Stimulated activated CD8-positive, alpha-beta memory T cell treated with anti-CD3 and anti-CD28 coated beads, Interleukin-12 subunit alpha, Interleukin-12 subunit beta, amount 100 ng/mL, for 24 hours (primary cell): ENCODE results near the gene KCNK3.

Source experiments
- DNase-seq: peaks from one replicate; pipeline ENCODE4 v3.0.0-alpha.2; 2020; ENCODE audit errors: extremely low read depth

KCNK3 gene

GRCh38 chr2:26666671-26667070 is 25.9 kb upstream of the KCNK3 start:
- DNase-seq = no peak

DNA sequence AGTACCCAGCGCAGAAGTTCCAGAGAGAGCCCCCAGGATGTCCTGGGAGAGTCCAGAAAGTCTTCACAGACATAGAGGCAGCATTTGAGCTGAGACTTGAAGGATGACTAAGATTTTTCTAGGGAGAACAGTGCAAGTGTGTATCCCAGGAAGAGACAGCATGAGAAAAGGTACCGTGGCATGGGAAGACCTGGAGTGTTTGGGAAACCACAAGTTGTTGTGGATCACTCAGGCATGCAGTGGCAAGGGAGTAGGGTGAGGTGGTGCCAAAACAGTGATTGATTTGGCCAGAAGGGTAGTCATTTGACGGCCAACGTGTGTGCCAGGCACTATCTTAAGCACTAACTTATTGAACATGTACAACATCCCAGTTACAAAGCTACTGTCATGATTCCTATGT is 24.5 kb upstream of the KCNK3 start:
- no peak for DNase-seq

DNA sequence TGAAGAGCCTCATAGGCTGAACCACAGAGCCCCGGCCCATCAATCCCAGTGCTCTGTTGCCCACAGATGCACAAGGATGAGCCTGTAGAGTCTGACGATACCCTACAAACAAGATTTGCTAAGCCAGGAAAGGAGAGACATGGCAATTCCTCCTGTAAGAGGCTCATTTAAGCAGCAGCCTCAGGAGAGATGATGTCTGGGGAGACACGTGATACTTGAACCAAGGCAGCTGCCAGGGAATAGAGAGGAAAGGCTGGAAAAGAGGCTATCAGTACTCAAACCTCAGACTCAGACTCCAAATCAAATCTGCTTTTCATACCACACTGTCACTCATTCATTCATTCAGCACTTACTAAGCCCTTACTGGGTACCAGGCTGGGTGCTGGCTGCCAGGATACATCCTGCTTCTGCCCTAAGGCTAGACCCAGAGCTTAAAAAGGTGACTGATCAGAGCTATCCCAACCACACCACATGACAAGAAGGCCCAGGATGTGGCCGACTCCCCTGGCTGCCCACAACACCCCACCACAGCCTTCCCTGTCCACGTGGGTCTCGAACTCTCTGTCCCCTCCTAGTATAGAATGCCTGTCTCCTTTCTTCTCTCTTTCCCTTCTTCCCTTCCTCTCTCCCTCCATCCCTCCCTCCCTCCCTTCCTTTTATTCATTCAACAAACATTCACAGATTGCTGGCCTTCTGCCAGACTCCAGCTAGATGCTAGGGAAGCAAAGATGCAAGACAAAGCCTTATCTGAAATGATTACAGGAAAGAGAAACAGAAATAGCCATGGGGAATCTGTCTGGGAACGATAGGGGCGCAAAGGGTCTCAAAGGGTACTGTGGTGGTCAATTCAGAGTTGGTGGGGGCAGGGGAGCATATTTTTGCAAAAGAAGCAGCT is 23.4 kb upstream of the KCNK3 start:
- DNase-seq = no peak

- DNase-seq = no peak
Measured at GRCh38 chr2:26670171-26670570, 22.4 kb upstream of the KCNK3 start.

DNA sequence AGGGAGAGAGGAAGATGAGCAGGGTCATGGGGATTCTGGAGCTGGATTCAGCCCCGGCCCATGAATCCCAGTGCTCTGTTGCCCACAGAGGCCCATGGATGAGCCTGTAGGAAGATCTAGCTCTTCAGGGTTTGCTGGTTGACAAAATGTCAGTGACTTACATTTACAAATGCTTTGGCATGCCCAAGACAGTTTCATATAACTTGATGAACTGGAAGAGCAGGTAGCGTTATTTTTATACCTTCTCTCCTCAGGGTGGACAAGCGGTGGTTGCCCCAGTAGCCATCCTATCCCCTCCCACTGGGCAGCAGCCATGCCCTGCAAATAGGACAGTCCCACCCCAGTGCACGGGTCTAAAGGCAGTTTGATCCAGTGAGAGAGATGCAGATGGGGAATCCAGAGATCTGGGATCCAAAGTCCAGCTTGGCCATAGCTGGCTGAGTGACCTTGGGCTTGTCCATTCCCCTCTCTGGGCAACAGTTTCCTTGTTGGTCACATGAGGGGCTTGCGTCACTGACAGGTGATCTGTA is 21.5 kb upstream of the KCNK3 start:
- DNase-seq = no peak

DNA sequence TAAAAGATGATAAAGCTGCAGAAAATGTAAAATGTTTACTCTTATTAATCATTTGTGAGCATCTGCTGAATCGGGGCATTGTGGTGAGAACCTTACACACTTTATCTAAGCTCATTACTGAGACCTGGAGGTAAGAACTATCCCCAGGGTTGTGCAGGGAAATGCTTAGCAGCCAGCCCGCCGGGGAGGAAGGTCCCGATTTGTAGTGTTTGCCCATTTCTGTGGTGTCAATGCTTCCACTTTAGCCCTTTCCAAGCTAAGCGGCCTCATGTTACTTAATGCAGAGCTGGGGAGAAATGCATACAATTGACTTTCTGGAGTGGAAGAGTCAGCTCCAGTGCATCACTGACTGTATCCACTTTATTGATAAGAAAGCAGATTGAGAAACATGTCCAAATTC is 20.8 kb upstream of the KCNK3 start:
- DNase-seq = no peak

GRCh38 chr2:26672112-26672817 is 20.3 kb upstream of the KCNK3 start:
- no peak for DNase-seq

DNA sequence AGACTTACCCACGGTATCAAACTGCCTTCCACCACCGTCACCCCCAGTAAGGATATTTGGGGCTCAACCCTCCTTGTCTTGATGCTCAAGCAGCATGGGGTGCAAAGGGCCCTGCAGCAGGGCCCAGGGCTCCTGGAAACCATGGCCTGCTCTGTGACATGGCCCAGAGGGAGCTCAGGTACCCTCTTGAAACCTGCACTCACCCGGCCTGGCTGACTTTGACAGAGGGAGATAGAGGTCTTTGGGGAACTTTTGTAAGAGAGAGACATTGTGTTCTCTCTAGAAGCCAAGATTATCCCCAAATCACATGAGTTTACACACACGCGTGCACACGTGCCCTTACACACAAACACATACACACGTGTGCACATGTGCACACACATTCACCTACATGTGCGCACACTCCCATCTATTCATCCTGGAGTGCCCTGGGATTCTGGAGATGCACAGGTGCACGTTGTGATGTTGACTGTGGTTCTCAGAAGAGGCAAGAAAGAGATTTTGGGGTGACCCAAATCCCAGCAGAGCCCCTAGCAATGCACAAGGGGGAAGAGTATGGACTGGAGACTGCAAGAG is 19.6 kb upstream of the KCNK3 start:
- no peak for DNase-seq

- DNase-seq = no peak
Measured at GRCh38 chr2:26674002-26674751, 18.3 kb upstream of the KCNK3 start.

- no peak for DNase-seq
Measured at GRCh38 chr2:26674771-26675170, 17.8 kb upstream of the KCNK3 start.

- DNase-seq = no peak
Measured at GRCh38 chr2:26675651-26676255, 16.8 kb upstream of the KCNK3 start.

DNA sequence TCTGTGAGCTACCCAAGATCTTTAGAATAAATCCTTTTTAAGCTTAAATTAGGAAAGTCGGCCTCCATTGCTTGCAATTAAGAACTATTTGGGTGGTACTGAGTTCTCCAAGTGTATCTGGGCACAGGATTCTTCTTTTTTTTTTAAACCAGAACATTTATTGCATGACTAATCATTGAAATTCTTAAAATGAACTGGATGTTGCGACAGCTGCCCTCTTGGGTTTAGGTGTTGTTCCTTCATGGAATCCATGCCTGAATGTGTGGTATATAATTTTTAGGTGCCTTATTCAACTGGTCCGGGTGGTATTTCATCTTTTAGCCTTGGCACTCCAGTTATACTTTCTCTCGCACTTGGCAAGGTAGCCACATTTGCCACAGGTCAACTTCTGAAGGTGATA is 14.5 kb upstream of the KCNK3 start:
- no peak for DNase-seq

DNA sequence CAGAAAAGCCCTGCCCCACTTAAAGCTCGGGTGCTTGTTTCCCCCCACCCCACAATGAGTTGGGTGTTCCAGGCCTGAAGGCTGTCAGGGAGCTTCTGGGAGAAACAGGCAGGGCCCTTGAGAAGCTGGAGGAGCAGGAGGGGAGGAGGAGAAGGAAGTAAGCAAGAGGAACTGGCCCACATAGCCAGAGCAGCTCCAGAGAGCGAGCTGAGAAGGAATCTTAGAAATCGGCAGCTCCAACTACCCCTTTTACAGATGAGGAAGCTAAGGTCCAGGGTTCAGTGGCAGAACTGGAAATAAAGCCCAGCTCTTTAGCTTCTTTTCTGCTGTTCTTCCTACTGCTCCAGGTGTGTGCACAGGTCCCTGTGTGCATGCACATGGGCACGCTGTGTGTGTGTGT is 12.7 kb upstream of the KCNK3 start:
- DNase-seq = no peak

DNA sequence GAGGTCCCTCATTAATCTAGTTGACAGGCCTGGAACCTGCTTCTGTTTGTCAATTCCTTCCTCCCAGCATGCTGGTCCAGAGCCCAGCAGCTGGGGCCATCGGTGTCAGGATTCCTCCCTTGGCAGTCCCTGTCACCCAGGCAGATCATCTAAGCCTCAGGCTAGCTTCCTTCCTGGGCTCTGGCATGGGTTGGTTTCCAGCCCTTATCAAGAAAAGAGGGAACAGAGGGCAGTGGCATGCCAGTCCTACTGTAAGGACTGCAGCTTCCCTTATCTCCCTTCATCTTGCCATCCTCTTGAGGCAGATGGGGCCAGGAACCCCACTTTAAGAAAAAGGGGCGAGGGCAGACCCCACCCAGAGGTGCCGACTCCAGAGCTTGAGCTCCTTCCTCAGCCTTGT is 10.9 kb upstream of the KCNK3 start:
- no peak for DNase-seq

- no peak for DNase-seq
Measured at GRCh38 chr2:26682155-26682554, 10.4 kb upstream of the KCNK3 start.

DNA sequence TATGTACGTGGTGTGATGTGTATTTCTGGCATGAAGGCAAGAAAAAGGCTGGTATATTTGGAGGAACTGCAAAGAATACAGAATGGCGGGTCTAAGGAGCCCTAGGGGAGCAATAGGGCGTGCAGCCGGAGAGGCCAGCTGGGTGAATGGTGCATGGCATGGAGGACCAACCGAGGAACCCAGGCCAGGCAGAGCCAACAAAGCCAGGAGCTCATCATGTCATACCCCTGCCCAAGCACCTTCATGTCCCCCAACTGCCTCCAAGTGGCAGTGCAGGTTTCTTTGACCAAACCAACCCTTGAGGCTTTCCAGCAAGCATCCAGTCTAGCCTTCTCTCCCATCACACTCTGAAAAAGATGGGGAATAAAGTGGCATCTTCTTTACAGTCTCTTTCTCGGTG is 8.9 kb upstream of the KCNK3 start:
- DNase-seq = no peak

GRCh38 chr2:26685341-26685740 is 7.2 kb upstream of the KCNK3 start:
- DNase-seq = no peak

DNA sequence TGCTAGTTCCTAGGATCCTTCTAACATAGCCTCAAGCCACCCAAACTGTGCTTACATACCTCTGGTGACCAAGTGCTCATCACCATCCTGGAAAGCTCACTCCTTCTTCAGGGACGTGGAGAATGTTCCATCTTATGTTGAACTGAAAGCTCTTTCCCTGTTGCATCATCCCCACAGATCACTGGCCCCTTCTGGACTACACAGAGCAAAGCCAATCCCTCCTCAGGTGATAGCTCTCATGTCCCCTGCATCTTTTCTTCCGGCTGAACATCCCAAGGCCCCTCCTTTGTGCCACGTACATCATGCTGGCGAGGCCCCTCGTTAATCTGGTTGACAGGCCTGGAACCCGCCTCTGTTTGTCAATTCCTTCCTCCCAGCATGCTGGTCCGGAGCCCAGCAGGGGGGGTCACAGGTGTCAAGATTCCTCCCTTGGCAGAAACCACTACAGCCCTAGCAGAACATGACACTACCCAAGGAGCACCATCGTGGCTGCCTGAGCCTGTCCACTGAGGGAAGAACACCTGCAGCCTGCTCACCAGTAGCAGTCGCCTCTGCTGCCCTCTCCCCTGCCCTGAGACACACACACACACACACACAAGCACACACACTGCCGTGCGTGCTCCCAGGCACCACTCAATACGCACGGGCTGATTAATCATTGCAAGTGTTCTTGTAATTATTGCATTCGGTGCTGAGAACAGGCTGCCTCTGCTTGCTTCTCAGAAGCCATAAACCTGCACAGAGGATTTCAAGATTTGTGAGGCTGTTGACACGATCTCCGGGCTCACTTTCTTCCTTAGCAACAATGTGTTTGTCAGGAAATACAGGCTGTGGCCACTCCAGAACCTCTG is 6.3 kb upstream of the KCNK3 start:
- DNase-seq = no peak

DNA sequence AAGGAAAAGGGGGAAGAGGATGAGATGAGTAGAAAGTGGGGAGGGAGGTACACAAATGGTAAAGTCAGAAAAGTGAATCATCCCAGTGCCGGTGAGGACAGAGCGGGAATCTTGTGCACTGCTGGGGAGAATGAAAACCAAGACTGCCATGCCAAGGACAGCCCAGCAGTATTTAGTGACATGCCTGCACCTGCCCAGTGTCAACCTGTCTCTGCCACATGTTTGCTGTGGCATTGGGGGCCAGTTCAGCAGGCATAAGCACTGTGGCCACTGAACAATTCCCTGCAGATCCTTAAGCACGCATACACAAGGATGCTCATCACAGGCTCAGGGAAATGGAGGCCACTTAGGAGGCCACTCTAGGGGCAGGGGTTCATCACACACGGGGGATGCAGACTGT is 5.2 kb upstream of the KCNK3 start:
- DNase-seq = no peak

GRCh38 chr2:26687801-26688200 is 4.7 kb upstream of the KCNK3 start:
- no peak for DNase-seq

DNA sequence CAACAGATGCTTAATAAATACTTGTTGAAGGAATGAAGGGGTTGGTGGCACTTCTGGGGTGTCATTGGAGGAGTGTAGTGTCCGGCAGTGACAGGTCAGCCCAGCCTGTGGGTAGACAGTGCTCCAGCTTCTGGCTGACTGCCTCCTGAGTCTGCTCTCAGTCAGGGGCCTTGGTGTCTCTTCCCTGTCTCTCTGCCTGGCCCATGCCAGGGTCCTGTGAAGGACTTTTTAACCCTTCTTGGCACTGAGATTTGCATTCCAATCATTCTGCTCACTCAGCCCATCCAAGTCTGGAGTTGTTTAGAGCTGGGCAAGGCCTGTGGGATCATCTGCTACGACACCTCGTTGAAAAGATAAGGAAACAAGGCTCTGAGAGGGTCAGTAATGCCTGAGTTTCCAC is 1.4 kb upstream of the KCNK3 start:
- no peak for DNase-seq
